HPDE6-E6E7 (cell line): ENCODE measurements around the gene TANGO2.

Source experiments
- DNase-seq: peaks from one replicate; pipeline ENCODE4 v3.0.0; 2011; ENCODE audit warnings: missing footprints; ENCODE audit errors: extremely low spot score

TANGO2 gene

GRCh38 chr22:20011993-20012740 lies 8.7 kb upstream of the TANGO2 start:
- DNase-seq: no peak

GRCh38 chr22:20012741-20013331 lies 8.1 kb upstream of the TANGO2 start:
- no peak for DNase-seq

DNA sequence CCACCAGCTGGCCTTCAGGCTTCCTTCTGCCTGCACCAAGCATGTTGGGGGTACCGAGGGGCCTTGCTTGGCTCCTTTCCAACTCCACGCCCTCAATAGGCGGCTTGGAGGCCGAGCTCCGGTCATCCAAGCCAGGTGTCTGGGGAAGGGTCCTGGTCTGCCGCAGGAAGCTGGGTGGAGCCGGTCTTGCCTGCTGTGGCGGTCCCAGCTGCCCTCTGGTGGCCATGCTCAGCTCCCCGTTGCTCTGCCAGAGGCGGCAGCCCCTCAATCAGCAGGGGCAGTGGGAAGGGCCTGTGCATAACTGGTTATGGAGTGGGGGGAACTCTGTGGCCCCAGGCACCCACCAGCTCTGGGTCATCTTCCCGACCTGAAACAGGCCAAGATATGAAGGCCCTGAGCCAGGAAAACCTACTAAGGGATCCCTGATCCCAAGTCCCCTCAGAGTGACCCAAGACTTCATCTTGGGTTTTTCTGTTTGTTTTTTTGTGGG lies 7.5 kb upstream of the TANGO2 start:
- no peak for DNase-seq

DNA sequence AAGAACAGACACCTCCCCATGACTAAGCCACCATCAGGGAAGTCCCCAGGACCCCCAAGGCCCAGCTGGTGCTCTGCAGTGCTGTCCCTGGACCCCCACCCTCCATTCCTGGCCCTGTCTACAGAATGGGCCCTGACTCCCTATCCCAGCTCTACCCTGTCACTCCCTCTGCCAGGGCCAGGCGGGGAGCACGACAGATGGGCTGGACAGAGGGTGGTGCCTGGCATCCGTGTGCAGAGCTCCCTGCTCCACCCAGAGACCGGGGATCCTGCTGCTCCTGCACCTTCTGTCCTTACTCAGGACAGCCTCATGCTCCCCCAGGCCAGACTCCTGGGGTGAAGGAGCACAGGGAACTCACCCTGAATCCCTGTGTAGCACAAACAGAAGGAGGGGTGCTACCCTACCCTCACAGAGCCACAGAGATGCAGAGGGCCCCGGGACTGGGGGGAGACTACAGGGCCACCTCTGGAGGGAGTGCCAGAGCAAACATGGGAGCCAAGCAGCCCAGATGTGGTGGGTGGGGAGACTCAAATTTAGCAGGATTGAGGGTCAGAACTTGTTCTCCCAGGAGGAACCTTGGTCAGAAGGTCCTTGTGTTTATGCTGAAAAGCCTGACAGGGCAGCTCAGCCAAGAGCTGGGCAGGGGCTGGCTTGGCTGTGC lies 6.3 kb upstream of the TANGO2 start:
- no peak for DNase-seq

GRCh38 chr22:20015187-20015625 lies 5.7 kb upstream of the TANGO2 start:
- no peak for DNase-seq

- no peak for DNase-seq
Measured at GRCh38 chr22:20015971-20016733, 4.8 kb upstream of the TANGO2 start.

DNA sequence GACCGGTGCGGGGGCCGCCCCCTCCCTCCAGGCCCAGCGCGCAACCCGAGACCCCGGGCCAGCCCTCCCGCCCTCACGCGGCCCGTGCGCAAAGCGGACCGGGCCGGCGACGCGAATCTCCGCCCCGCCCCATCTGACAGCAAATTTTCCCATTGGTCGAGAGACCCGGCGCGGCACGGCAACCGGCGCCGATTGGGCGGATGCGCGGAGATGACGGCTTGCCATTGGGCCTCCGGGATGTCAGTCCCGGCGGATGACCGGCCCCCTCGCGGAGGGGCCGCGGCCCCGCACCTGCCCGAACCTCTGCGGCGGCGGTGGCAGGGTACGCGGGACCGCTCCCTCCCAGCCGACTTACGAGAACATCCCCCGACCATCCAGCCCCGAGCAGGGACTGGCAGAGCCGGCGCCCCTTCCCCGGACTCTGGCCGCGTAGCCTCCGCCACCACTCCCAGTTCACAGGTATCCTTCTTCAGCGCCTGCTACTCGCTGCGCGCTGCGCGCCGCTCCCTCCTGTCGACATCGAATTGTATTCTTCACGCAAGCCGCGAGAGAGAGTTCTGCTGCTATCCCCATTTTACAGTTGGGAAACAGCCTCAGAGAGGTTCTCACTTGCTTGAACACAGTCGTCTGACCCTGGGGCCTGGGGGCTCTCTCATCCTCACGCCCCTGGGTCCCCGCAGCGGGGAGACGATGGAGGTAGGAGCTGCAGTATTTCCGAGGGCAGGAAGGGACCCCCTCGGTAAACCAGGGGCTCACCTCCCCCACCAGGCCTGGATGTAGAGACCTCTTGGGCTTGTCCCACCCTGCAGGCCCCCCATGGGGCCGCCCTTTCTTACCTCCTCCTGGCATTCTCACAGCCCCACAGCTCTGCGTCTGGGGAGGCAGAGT lies 3.9 kb upstream of the TANGO2 start, which contains the start of gene ARVCF:
TSS of gene ARVCF (minus strand) at position 90 of the 888 bp plus-strand sequence. CDS start 26,029 bp downstream, outside the sequence.
- peak; percentile 98 for DNase-seq

DNA sequence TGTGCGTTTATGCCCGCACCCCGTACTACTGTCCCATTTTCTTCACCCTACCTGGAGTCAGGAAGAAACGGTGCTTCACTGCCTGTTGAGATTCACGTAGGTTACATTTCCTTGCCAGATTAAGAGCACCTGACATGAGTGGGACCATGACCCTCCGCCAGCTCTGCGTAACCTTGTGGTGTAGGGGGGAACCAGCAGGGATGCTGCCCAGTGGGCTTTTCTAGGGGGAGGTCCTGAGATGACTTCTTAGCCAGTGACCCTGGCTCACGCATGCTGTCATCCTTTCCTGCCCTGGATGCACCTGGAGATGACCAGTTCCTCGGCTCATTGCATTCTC lies 3.3 kb upstream of the TANGO2 start:
- no peak for DNase-seq

DNA sequence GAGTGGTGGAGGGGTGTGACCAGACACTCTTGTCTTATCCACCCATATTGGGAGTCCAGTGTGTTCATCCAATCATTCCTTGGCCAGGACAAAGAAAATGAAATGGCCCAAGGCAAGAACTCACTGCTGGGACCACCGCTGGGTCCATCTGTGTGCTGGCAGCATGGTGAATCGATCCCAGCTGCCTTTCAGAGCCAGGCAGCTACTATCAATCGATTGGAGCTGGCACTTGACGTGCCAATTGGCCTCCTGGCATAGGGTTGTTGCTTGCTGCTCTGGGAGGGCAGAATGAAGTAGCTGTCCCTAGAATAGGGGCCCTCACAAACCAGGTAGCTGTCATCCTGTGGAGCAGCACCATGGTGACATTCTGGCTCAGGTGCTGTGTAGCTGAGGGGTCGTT lies 2.9 kb upstream of the TANGO2 start:
- DNase-seq: no peak

- no peak for DNase-seq
Measured at GRCh38 chr22:20019661-20020532, 1.0 kb upstream of the TANGO2 start.

DNA sequence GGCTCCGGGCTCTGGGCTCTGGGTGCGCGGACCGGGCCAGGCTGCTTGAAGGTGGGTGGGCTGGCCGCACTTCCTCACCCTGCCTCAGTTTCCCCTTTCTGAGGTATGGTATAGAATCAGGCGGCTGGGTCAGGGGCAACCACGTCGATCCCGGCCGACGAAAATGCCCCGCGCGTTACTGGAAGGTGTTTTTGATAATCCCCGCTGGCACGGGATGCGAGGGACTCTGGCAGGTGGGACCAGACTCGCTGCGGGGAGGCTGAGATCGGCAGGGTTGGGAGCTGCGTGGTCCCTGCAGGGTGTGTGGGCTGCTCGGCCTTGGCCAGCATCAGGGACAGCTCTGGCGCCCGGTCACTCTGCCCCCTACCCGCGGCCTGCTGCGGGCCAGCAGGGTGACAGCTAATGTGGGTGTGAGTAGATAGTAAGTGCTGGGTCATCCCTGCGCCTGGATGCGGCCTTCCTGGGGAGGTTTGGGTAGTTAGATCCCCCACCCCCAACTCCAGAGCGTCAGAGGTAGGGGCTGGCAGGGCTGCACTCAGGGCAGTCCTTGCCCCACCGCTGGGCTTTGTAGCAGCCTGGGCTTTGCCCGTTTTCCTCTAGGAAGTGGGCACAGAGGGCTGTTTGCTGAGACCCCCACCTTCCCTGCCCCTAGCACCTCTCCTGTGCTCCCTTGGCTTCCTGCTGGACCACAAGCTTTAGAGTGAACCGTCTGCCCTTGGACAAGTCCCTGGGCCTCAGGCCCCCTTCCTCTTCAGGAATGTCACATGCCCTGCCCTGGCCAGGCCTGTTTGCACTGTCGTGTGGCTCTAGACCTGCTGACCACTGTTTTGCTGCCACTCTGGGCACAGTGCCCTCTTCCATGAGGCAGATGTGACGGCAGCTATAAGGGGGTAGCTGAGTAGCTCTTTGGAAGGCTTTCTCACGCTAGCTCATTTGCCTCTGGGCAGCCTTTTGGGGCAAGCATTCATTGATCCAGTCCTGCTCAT lies 579 bp downstream of the TANGO2 start:
- DNase-seq: no peak

DNA sequence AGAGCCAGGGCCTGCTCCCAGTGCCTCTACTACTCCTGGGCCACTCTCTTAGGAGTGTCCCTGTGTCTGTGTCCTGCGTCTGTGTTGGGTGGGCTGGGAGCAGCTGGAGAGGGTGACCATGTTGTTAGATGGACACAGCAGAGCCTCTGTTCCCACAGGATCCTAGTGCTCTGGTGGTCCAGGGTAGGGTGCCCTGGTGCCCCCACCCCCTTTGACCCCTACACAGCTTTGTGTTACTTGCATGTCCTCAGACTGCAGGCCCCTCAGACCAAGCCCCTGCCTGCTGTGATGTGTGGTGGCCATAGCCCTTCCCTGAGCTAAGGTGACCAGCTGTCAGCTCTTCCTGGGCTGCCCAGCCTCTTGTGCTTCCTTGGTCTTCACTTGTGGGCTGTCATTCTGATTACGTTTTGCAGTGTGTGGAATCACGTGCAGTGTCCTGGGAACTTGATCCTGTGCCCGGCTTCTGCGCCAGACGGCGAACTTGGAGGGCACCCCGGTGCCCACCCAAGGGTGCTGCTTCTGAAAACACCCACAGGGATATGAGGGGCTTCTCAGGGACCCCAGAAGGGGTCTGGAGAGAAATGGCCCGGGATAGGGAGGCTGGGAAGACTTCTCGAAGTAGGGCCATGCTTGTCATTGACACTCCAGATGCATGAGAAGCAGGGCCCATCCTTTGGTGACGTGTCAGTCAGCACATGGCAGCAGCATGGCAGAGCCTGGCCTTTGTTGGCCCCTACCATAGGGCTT lies 1.5 kb downstream of the TANGO2 start:
- DNase-seq: no peak

DNA sequence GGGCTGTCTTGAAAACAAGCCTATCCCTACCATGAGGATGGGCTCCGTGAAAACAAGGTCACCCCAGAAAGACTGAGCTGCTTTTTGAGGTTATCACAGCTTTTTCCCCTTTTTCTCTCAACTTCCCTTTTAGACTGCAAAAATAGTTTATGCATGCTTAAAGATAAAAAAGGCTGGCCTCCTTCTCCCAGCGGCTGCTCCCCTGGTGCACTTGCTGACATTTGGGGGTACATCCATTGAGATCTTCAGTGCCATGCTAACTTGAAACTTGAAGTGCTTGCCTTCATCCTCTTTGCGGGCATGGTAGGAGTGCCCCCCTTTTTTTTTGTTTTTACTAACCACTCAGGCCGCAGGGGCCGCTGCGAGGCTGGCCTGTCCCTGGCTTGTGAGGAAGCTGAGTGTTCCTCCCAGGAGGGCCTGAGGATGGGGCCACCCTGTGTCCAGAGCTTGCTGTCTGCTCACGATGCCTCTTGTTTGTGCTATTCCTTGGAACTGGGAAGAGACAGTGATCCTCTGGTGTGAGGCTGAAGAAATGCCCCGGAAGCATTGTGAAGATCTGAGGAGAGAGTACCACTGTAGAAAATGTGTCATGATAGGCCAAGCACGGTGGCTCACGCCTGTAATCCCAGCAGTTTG lies 2.2 kb downstream of the TANGO2 start:
- DNase-seq: no peak

DNA sequence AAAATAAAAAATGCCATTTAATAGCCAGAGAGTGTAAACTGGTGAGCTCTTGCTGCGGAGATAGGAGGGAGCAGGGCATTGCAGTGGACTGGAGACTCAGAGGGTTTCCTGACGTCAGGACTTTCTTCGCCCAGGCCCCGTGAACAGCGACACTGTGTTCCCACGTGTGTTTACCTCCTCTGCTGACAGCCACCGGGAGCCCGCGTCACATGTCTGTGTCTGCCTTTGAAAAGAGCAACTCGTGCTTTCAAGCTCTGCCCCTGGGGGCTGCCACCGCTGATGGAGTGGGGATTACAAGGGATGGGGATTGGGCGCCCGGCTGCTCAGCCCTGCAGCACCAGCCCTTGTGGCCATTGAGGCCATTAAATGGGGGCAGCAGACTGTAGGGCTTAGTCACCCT lies 3.3 kb downstream of the TANGO2 start:
- DNase-seq: no peak

- DNase-seq: no peak
Measured at GRCh38 chr22:20024650-20025397, 3.9 kb downstream of the TANGO2 start.

DNA sequence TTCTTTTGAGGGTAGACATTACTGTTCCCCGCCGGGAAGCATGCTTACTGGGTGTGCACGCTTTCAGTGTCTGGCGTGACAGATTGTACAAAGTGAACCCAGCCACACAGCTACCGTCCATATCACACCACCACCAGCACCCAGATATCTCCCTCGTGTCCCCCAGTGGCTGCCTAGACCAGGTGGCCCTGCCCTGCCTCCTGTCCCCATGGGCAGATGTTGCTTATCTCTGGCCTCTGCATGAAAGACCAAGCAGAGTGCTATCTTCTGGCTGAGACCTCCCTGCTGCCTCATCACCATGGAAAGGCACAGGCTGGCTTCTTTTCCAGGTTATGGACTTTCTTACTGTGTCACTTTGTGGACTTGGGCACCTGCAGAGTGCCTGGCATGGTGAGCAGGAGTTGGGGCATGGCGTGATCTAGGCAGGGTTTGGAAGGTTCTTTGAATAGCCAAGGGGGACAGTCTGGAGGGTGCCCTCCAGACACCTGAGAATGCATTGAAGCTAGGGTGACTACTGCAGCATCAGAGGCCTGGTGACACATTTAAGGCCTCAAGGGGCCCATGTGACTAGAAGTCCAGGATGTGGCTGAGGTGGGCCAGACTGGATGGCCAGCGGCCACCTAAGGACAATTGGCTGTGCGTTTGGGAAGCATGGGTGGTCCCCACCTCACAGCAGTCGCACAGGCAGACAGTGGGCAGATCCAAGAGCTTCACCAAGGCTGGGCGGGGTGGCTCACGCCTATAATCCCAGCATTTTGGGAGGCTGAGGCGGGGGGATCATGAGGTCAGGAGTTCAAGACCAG lies 4.7 kb downstream of the TANGO2 start:
- DNase-seq: no peak
